GF-D8 (cell line): Measurements from ENCODE around the gene ATE1.
"Not testable (repeated sequence)": the region's sequence is repeated elsewhere in the genome, so short reads cannot be mapped to it uniquely, and the experiment has no call there.

Experiments used
- DNase-seq: peaks from one replicate; lab custom pipeline; 2025; lab: John Stamatoyannopoulos, UW

The ATE1 gene

GRCh38 chr10:121930268-121931085 is 2.6 kb upstream of the ATE1 start:
- DNase-seq: not testable (repeated sequence)

GRCh38 chr10:121929585-121930267 is 1.9 kb upstream of the ATE1 start:
- not testable (repeated sequence) for DNase-seq

- no peak for DNase-seq
Observed at GRCh38 chr10:121928528-121928884, 675 bp upstream of the ATE1 start.

- DNase-seq: peak; percentile 13
Observed at GRCh38 chr10:121927318-121927840, 452 bp downstream of the ATE1 start.

GRCh38 chr10:121926671-121927317 is 1.0 kb downstream of the ATE1 start:
- DNase-seq: peak; percentile 33

GRCh38 chr10:121926157-121926556 is 1.7 kb downstream of the ATE1 start:
- no peak for DNase-seq

GRCh38 chr10:121921238-121921931 is 6.4 kb downstream of the ATE1 start:
- no peak for DNase-seq

- no peak for DNase-seq
Observed at GRCh38 chr10:121919666-121920065, 8.2 kb downstream of the ATE1 start.

- DNase-seq: not testable (repeated sequence)
Observed at GRCh38 chr10:121918800-121919199, 9.0 kb downstream of the ATE1 start.

GRCh38 chr10:121914661-121915060 is 13.2 kb downstream of the ATE1 start:
- no peak for DNase-seq

GRCh38 chr10:121911421-121911697 is 16.5 kb downstream of the ATE1 start:
- DNase-seq: no peak

GRCh38 chr10:121910673-121911420 is 17.0 kb downstream of the ATE1 start:
- DNase-seq: no peak

- no peak for DNase-seq
Observed at GRCh38 chr10:121904888-121905287, 22.9 kb downstream of the ATE1 start.

GRCh38 chr10:121900443-121901174 is 27.2 kb downstream of the ATE1 start:
- peak; percentile 25 for DNase-seq

- no peak for DNase-seq
Observed at GRCh38 chr10:121899727-121900126, 28.1 kb downstream of the ATE1 start.

GRCh38 chr10:121891103-121891502 is 36.7 kb downstream of the ATE1 start:
- DNase-seq: no peak

- no peak for DNase-seq
Observed at GRCh38 chr10:121889212-121889611, 38.6 kb downstream of the ATE1 start.

- DNase-seq: peak; percentile 17
Observed at GRCh38 chr10:121886997-121887622, 40.7 kb downstream of the ATE1 start.

- no peak for DNase-seq
Observed at GRCh38 chr10:121886181-121886580, 41.6 kb downstream of the ATE1 start.

- peak; percentile 36 for DNase-seq
Observed at GRCh38 chr10:121880895-121881294, 46.9 kb downstream of the ATE1 start.
